ENCODE data around the gene ZNF436. TPM values are rescaled to one million over a fixed set of nuclear protein-coding genes. Genes with fewer than 3 reads are reported as not detected.

ZNF436 gene
- total and polyA plus RNA-seq, 2 of the 13 experiments (the other 11 are each of a cell fraction or from before 2014, with no cell fraction given): 4.3 to 9.9 TPM

GRCh38 chr1:23345920-23346319, 23.7 kb downstream of the ZNF436 start:
- Histone ChIP-seq H2AFZ (ENCODE audit: low read length) (no peak overlapping the region), H3K79me2 (ENCODE audit: insufficient read depth, low read length) (peaks cover 29% of the 10 kb centered on the region), H3K9me3 (ENCODE audit: low read length) (no peaks in the 10 kb centered on the region), H3K4me1 (ENCODE audit: insufficient read depth, low read length) (peaks cover 15% of the 10 kb centered on the region), H3K27ac (ENCODE audit: extremely low read length, insufficient read depth, low read length) (no peak overlapping the region), H3K4me2 (ENCODE audit: low read depth, low read length) (no peak overlapping the region), H3K4me3 (replicated peaks in 1 of 3; ENCODE audit: insufficient read depth in 1 of 3, low read depth in 2 of 3, low read length in 3 of 3) (no peak overlapping the region), H3K27me3 (ENCODE audit: control insufficient read depth in 1 of 2, insufficient read depth in 2 of 2, low read length in 2 of 2) (no peaks in the 10 kb centered on the region; a peak in 2 of 5 replicates), H3K9ac (ENCODE audit: insufficient read depth, low read depth, low read length) (no peak overlapping the region), H4K20me1 (ENCODE audit: insufficient read depth, low read length) (peaks cover 26% of the 10 kb centered on the region), H3K36me3 (replicated peaks in 1 of 2; ENCODE audit: control insufficient read depth in 1 of 2, insufficient read depth in 2 of 2, low read length in 2 of 2) (no peaks in the 10 kb centered on the region)
- intact Hi-C loops (cut with micrococcal nuclease; ENCODE audit: unreplicated experiment): loop anchor here (2.0 kb wide), 1 partner anchor 23 kb away; the partner anchor contains the start of gene ZNF436
- no peak for DNase-seq (ENCODE audit: low spot score)
- no TSS peak for BruUV-seq (replicated peaks)
- ChIA-PET CTCF (ENCODE audit: low intra/inter-chr PET ratio, low total read pairs) (no interaction called here), POLR2A (interaction anchor here (3.6 kb wide), 1 partner anchor 22 kb away, joined by 130 read pairs; the partner anchor contains the start of gene ZNF436)
- in situ Hi-C loops (cut with HindIII; ENCODE audit: extremely low pct_ligation_motif_present, low pct_unique_long_range_greater_than_20kb): loop anchor here (10.0 kb wide), 1 partner anchor 189 kb away; the partner anchor contains the start of gene E2F2
- 98% methylated on average over 14 of the region's 14 CpGs for WGBS (ENCODE audit: low lambda C conversion rate)
- no peak for ATAC-seq
- no peak for FAIRE-seq
- TF ChIP-seq RARA (CRISPR knock-in tag; IDR thresholded peaks at IDR 0.05): no peak
- no peak for TF ChIP-seq SNAPC4 (CRISPR knock-in tag; IDR thresholded peaks at IDR 0.05)
- TF ChIP-seq ZNF883 (CRISPR knock-in tag; IDR thresholded peaks at IDR 0.05; ENCODE audit: not compliant biosample characterization): no peak
- TF ChIP-seq HNRNPLL (IDR thresholded peaks at IDR 0.05; ENCODE audit: low read depth, low read length, poor library complexity, severe bottlenecking): no peak
- no peak for TF ChIP-seq ZNF230 (CRISPR knock-in tag; IDR thresholded peaks at IDR 0.05)
- TF ChIP-seq ZMAT5 (CRISPR knock-in tag; IDR thresholded peaks at IDR 0.05; ENCODE audit: borderline replicate concordance, low read depth): no peak
- no peak for TF ChIP-seq BCL3 (CRISPR knock-in tag; IDR thresholded peaks at IDR 0.05)
- no peak for TF ChIP-seq CSRNP2 (CRISPR knock-in tag; conservative IDR thresholded peaks at IDR 0.05; ENCODE audit: low read depth)
- TF ChIP-seq ARID3A (IDR thresholded peaks at IDR 0.05; ENCODE audit: low read depth, low read length): no peak
- no peak for TF ChIP-seq ZNF790 (CRISPR knock-in tag; IDR thresholded peaks at IDR 0.05; ENCODE audit: borderline replicate concordance)
- no peak for TF ChIP-seq ZNF362 (CRISPR knock-in tag; IDR thresholded peaks at IDR 0.05; ENCODE audit: borderline replicate concordance)

Data from HepG2 (cell line).